Measurements from ENCODE around the gene DICER1.

The DICER1 gene

GRCh38 chr14:95075789-95076188, 81.5 kb downstream of the DICER1 start:
- no peak for DNase-seq

- no peak for DNase-seq
Observed at GRCh38 chr14:95073947-95074346, 83.4 kb downstream of the DICER1 start.

- no peak for DNase-seq
Observed at GRCh38 chr14:95072310-95072905, 84.9 kb downstream of the DICER1 start.

- DNase-seq: no peak
Observed at GRCh38 chr14:95071649-95072280, 85.6 kb downstream of the DICER1 start.

- no peak for DNase-seq
Observed at GRCh38 chr14:95070748-95071435, 86.4 kb downstream of the DICER1 start.

GRCh38 chr14:95069547-95069946, 87.8 kb downstream of the DICER1 start:
- no peak for DNase-seq

- DNase-seq: no peak
Observed at GRCh38 chr14:95069018-95069417, 88.3 kb downstream of the DICER1 start.

- DNase-seq: no peak
Observed at GRCh38 chr14:95068521-95068920, 88.8 kb downstream of the DICER1 start.

- no peak for DNase-seq
Observed at GRCh38 chr14:95068080-95068479, 89.2 kb downstream of the DICER1 start.

GRCh38 chr14:95067526-95067925, 89.8 kb downstream of the DICER1 start:
- no peak for DNase-seq

- no peak for DNase-seq
Observed at GRCh38 chr14:95066427-95066986, 90.8 kb downstream of the DICER1 start.

- no peak for DNase-seq
Observed at GRCh38 chr14:95065411-95065810, 91.9 kb downstream of the DICER1 start.

- DNase-seq: no peak
Observed at GRCh38 chr14:95064734-95065133, 92.6 kb downstream of the DICER1 start.

GRCh38 chr14:95064256-95064655, 93.1 kb downstream of the DICER1 start:
- no peak for DNase-seq

GRCh38 chr14:95063391-95063790, 93.9 kb downstream of the DICER1 start:
- DNase-seq: no peak

- no peak for DNase-seq
Observed at GRCh38 chr14:95062946-95063345, 94.4 kb downstream of the DICER1 start.

GRCh38 chr14:95062220-95062619, 95.1 kb downstream of the DICER1 start:
- no peak for DNase-seq

- DNase-seq: no peak
Observed at GRCh38 chr14:95061317-95062093, 95.8 kb downstream of the DICER1 start.

GRCh38 chr14:95059126-95059525, 98.2 kb downstream of the DICER1 start:
- DNase-seq: no peak

- DNase-seq: no peak
Observed at GRCh38 chr14:95058491-95058890, 98.8 kb downstream of the DICER1 start.

GRCh38 chr14:95057851-95058250, 99.5 kb downstream of the DICER1 start:
- no peak for DNase-seq

GRCh38 chr14:95057147-95057546, 100.2 kb downstream of the DICER1 start:
- no peak for DNase-seq

- no peak for DNase-seq
Observed at GRCh38 chr14:95056476-95056875, 100.9 kb downstream of the DICER1 start.

Measured in stimulated activated naive CD4-positive, alpha-beta T cell (primary cell).